NCI-H2171 (cell line): ENCODE results near the gene GIPC2.
"Not testable (repeated sequence)": the region's sequence is repeated elsewhere in the genome, so short reads cannot be mapped to it uniquely, and the experiment has no call there.

Source experiments
- DNase-seq: peaks from one replicate; lab custom pipeline; 2025; lab: John Stamatoyannopoulos, UW

Gene GIPC2

DNA sequence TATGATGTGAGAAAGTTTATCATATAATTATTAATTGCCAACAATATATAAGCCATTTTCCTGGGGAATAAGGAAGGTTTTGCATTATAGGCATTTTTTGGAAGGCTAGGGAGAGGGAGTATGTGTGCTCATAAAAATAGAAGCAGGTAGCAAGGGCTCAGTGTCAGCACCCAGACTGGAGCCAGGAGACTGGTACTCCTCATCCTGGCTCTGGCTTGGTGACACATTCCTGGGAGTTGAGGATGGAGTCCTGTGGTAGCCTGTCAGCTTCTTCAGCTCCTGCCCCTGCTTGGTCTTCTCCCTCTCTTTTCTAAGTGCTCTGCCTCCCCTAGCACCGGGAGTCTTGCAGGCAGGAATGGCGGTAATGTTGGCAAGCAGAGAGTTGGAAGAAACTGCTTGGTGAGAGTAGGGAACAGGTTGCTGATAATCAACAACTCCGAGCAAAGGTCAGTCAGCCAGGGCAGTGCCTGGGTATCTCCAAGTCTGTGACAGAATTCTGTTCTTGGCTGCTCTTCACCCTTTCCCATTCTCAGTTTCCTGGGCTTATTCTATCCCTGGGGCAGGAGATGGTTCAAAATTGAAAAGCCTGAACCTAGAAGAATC is 23.0 kb downstream of the GIPC2 start:
- DNase-seq = no peak

DNA sequence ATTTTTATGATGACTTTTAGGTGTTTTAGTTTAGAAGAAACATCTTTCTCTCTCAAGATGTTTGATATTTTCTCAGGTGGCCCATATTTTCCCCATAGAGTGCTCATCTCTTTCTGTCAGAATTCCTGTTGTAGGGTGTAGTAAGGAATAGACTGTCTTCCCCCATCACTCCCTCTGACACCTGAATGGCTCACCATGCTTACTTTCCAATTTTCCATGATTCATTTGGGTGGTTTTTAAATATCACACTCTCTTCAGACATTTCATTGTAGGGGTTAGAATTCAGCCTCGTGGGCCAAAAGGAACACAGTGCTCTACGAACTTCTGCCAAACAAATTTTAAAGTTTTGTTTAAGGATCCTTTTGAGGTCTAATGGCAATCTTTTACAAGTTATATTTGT is 24.0 kb downstream of the GIPC2 start:
- DNase-seq = no peak

DNA sequence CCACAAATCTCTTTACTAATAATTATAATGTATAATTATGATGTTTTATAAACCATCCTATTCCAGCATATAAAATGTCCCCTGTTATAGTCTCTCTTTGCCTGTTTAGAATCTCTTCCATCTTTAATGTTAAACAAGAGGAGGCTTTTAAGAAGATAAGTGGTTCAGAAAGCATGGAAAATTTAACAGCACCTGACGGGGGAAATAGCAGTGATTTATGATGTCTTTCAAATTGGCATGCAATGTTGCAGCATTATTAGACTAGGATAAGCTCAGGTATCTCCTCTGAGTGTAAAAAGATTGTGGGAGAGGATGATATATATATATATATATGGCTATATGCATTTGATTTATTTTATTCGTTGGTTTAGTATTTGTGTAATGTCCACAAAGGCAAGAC is 24.4 kb downstream of the GIPC2 start:
- DNase-seq = no peak

DNA sequence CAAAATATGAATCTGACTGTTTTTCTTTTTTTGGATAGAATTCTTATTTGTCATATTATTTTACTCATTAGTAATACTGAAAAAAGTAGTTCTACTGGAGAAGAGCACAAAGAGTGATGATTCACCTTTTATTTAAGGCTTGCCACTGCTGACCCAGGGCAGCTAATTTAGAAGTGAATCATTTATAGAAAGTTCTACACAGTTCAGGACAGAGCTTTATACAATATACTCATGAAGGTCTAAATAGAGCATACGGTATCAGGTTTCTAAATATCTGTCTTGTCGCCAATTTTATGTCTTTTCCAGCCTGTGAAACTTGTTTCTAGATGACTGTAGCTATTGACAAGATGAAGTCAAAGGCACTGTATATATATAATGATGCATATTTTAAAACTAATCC is 25.0 kb downstream of the GIPC2 start:
- no peak for DNase-seq

DNA sequence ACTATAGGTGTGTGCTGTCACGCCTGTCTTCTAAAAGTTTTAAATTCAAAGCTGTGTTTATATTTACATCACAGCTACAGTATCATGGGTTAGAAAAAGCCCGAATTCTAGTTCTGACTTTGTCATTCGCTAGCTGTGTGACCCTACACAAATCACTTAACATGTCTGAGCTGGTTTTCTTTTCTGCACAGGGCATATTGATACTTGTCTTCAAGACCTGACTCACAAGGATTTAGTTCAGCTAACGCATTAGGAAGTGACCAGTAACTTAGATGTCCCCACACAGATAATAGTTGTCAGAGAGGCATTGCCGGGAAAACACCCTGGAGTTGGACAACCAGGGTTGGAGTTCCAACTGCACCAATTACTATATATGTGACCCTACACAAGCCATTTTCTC is 25.9 kb downstream of the GIPC2 start:
- no peak for DNase-seq

DNA sequence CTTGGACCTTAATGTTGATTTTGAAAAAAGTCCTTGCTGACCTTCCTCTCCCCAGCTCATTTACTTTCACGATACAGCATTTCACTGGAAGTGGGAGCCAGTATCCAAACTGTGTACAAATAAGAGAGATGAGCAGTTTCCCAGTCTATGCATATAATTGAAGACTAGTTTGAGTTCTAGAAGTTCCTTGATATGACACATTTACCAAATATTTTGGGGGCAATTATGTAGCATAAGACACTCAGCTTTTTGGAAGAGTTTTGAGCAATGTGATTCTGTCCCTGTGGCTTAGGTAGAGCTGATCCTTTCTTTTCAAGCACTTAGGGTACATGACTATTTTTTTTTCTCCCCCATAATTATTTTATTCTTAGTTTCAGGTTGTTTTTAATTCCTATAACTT is 26.4 kb downstream of the GIPC2 start:
- DNase-seq = no peak

DNA sequence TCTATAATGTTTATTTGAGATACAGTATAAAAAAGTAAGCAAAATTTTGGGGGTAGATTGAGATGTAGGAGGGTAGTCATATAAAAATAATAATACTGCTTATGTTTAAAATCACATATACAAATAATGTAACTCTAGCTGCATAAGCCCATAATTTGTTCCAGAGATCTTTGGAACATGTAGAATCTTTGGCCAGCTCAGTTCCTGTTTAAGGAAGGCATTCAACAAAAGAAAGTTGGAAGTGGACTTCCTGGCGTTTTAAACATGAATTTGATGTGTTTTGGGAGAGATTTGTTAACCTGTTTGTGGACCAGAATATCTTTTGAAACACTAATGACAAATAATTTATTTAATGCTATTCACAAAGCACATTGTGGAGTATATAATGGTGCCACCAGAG is 27.7 kb downstream of the GIPC2 start:
- no peak for DNase-seq

DNA sequence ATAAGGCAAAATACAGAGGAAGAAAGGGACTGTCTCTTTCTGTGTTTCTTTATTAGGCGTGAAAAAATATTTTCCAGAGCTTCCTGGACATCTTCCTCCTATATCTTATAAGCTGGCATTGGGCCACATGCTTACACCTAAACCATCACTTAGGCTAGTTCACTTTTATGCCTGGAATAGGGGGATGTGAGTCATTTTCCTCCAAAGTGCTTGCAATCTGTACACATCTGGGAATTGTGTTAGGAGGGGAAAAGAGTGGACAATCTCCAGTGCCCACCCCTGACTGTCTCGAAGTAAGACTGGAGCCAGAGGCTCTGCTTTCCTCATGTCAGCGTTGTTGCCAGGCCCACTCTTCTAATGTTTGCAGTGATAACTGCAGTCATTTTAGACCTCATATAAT is 29.9 kb downstream of the GIPC2 start:
- no peak for DNase-seq

DNA sequence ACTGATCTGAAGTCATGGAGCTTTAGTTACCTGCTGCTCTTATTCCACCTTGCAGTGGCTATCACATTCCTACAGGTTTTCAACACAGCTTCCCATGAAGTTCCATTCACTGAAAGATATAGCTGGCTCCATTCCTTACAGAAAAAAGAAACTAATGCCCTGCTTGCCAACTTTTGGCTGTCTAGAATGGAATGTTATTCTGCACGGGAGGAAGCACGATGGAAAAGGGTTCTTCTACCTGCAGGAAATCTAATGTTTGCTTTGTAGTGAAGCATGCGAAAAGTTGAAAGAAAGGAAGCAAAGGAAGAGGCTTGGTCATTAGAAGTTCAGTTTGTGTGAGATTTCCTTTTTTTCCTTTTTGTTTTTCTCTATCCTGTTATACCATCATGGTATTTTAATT is 32.6 kb downstream of the GIPC2 start:
- DNase-seq = no peak

DNA sequence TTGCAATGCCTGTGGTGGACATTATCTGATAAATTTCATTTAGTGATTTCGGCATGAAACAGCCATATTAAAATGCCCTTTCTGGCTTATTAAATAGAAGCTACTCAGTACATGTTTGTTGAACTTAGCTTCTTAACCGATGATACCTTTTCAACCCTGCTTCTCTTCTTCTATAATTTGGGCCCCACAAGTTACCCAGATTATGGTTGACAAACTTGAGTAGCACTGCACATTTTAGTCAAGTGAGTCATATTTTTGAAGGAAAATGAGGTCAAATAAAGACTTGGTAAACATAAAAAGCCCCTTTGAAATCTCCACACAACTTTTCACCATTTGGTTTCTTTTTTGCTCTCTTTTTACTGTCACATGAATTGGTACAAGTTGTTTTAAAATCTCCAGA is 33.8 kb downstream of the GIPC2 start:
- DNase-seq = no peak

DNA sequence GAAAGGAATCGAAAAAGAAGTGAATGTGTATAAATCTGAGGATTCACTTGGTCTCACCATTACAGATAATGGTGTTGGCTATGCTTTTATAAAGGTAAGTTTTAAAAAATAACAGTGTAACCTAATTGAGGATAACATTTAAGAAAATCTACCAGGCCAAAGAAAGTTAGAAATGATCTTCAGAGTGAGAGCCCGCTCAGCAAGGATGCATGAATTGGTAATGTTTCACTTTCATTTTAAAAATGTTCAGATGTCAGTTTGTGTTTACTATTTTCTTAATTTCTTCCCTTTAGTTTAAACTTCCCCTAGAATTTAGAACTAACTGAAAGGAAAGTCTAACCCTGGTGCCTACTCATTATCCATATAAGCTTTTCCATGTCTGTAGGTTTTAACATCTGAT is 35.0 kb downstream of the GIPC2 start:
- no peak for DNase-seq

DNA sequence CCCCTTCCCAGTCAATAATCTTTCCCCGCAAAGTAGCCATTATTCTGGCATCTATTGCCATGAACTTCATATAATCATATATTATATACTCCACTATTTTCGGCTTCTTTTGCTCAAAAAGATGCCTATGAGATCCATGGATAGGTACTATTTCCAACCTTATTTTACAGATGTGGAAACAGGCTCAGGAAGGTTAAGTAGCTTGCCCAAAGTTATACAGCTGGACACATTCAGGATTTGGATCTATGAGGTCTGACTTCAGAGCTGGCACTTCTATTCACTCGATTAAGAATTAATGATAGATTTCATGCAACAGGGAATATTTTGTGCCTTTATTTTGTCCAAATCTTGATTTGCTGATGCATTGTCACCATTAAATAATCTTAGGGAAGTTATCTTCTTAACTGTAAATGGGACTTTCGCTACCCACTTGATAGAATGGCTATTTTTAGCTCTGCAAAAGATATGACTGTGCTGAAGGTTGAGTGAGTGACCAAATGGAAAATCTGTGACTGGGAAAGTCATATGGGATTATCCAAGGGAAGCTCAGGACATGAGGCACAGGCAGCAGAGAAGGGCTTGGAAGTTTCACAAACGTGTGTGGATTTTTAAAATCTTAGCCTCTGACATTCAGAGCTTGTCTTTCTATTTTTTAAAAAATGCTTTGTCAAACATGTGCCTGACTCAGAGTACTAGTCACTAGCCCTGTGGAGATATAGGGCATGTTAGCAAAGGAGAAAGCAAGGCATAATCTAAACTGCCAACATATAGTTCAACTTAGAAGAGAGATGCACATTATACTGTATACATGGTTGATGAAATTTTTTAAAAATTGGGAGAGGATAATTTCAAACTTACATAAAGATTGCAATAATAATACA is 36.5 kb downstream of the GIPC2 start:
- no peak for DNase-seq

DNA sequence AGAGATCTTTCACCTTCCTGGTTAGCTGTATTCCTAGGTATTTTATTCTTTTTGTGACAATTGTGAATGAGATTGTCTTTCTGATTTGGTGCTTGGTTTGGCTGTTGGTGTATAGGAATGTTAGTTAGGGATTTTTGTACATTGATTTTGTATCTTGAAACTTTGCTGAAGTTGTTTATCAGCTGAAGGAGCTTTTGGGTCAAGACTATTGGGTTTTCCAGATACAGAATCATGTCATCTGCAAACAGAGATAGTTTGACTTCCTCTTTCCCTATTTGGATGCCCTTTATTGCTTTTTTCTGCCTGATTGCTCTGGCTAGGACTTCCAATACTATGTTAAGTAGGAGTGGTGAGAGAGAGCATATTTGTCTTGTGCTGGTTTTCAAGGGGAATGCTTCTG is 38.9 kb downstream of the GIPC2 start:
- DNase-seq = not testable (repeated sequence)

DNA sequence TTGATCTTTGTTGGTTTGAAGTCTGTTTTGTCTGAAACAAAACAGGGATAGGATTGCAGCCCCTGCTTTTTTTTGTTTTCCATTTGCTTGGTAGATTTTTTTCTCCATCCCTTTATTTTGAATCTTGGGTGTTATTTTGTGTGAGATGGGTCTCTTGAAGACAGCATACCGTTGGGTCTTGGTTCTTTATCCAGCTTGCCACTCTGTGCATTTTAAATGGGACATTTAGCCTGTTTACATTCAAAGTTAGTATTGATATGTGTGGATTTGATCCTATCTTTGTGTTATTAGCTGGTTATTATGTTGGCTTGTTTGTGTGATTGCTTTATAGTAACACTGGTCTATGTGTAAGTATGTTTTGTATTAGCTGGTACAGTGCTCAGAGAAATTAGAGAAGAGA is 40.9 kb downstream of the GIPC2 start:
- no peak for DNase-seq

DNA sequence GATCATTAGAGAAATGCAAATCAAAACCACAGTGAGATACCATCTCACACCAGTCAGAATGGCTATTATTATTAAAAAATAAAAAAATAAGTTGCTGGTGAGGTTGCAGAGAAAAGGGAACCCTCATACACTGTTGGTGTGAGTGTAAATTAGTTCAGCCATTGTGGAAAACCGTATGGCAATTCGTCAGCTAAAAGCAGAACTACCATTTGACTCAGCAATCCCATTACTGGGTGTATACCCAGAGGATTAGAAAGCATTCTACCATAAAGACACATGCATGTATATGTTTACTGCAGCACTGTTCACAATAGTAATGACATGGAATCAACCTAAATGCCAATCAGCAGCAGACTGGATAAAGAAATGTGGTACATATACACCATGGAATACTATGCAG is 42.2 kb downstream of the GIPC2 start:
- DNase-seq = no peak

DNA sequence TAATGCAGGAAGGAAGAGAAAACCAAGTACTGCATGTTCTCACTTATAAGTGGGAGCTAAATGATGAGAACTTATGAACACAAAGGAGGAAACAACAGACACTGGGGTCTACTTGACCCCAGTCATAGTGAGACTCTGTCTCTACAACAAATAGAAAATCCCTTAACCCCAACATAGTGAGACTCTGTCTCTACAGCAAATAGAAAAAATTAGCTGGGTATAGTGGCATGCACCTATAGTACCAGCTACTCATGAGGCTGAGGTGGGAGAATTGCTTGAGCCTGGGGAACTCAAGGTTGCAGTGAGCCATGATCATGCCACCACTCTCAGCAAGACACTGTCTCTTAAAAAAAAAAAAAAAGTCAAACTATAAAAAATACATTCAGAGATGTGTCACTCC is 42.7 kb downstream of the GIPC2 start:
- no peak for DNase-seq

DNA sequence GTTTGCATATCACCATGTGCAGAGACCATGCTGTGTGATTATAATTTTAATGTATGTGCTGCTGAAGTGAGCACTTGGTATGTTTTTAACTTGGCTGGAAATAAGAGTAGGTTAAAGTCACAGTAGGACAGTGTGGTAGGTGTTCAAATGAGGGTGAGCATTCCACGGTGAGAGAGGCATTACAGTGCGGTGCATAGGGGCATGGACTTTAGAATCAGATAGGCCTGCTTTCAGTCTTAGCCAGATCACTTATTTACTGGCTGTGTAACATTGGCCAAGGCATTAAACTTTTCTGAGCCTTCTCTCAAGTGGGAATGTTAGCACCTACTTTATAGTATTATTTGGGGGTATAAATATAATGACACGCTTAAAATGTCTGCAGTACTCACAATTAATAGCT is 43.2 kb downstream of the GIPC2 start:
- DNase-seq = no peak

DNA sequence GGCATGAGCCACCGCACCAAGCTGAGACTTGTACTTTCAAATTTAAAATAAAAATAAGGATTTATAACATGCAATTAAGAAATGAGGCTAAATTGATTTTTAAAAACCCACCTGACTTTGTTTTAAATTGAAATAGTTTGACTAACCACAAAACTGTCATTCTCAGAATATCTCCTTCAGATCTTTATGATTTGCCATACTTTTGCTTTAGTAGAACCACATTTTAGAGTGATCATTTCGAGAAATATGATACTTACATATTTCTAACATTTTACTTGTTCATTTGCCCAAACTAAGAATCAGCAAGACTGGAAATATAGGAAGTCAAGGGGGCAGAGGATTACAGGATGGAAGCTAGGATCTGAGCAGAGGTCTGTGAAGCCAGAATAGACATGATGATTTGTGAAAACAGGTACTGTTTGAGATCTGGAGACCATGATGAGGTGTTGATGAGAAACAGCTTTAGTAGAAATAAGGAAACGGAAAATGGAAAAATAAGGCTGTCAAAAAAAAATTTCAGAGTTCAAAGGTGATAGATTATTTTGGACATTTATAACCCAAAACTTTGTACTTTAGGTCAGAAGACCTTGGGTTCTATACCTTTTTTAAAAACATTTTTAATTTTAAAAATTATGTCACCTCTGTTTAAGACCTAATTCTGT is 44.8 kb downstream of the GIPC2 start:
- DNase-seq = no peak

DNA sequence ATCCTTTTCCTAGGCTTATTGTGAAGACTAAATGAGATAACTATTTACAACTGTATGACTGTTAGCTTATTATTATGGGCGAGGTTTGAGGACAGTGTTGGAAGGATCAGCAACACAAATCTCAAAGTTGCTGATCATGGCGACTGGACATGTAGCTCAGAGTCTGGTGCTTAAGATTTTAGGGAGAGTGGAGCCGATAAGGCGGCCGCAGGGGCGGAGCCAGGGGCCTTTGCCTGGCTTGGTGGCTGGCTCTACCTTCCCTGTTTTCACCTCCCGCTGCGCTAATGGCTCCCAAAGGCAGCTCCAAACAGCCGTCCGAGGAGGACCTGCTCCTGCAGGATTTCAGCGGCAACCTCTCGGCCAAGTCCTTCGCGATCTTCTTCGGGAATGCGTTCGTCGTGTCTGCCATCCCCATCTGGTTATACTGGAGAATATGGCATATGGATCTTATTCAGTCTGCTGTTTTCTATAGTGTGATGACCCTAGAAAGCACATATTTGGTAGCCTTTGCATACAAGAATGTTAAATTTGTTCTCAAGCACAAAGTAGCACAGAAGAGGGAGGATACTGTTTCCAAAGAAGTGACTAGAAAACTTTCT is 45.5 kb downstream of the GIPC2 start:
- DNase-seq = no peak

DNA sequence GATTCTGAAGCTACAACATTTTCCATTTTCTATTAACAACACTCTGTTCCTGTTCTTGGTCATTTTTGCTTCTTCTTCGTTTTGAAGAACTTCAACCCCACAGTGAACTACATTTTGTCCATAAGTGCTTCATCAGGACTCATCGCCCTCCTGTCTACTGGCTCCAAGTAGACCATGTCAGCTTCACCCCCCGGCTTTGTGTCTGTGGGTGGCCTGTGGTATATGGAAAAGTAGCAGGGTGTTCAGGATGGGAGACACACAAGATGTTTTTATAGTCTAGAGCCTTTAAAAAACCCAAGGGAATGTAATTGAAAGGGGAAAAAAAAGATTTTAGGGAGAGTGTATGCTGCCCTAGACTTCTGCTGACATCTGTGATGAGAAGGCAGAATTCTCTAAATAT is 46.1 kb downstream of the GIPC2 start:
- no peak for DNase-seq

DNA sequence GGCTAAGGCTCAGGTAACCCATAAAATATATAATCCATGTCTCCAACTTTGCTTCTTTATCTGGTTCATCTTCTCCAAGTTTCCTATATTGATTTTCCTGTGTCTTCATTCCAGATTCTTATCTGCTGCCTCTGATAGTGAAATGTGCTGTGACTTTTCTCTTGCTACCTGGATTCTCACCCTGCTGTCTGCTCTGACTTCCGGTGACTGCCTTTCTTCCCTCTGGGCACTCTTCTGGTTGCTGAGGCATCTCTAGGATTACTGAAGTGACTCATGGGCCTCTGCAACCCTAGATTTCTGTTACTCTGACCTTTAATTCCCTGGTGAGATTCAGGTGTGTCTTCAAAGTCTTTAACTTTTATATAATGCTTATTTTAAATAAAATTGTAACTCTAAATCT is 46.9 kb downstream of the GIPC2 start:
- DNase-seq = no peak

DNA sequence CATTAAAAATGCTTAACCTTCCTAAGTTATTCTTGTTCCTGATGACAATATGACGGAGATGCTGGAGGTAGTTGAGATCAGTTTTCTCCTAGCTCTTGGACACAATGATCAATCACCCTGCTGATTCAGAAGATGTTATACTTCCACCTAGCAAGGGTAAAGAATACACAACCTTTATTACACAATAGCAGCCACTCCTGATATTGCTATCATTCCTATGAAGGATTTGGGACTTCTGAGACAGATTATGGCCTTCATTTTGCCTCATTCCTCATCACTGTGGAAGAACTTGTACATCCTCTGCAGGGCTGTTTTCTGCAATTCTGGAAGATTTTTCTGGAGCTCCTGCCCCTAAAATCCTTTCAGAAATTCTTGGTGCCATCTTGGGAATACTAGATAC is 47.8 kb downstream of the GIPC2 start:
- DNase-seq = no peak

DNA sequence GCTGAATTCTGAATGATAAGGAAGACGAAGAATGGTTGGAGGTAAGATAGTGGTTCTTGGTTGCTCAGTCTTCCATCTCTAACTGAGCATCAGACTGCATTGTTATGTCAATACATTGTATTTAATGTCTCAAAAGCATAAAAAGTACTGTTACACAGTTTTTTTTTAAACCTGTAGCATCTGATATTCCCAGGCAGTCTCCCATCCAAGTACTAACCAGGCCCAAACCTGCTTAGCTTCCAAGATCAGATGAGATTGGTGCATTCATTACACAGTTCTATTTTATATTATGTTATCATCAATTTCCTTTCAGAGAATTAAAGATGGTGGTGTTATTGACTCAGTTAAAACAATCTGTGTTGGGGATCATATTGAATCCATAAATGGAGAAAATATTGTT is 48.9 kb downstream of the GIPC2 start:
- no peak for DNase-seq
